CD4-positive, alpha-beta T cell treated with Interleukin-2 at 100 ng/mL for 4 hours (primary cell): ENCODE results near the gene HEPHL1.

ENCODE experiments used
- DNase-seq: peaks from one replicate; pipeline ENCODE4 v3.0.0-alpha.2; 2020; ENCODE audit warnings: low spot score

The HEPHL1 gene

DNA sequence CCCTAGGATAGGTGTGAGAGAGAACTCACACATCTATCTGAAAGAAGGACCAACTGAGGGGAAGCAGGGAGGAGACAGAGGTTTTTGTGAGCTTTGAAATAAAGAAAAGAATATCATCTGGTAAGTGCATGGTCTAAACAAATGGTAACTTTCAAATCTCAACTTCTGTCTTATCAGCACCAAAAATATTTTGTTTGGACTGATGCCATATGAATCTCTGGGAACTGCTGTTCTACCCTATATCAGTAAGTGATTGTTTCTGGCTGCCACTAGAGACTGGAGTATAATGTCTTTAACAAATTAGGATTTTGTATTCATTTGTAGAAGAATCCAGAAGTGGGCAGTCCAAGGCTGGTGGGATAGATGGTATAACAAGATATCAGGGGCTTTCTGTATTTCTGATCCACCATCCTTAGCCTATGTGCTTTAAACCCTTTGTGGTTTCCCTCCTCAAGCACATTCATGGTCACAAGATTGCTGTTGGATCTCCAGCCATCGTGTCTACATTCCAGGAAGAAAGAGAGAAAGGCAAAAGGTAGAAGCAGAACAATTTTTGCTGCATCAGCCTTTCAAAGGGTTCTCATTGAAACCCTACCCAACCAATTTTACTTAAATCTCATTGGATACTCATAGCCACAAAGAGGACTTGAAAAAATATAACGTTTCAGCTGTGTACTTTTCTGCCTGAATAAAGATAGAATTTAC is 4.7 kb downstream of the HEPHL1 start:
- DNase-seq = no peak

DNA sequence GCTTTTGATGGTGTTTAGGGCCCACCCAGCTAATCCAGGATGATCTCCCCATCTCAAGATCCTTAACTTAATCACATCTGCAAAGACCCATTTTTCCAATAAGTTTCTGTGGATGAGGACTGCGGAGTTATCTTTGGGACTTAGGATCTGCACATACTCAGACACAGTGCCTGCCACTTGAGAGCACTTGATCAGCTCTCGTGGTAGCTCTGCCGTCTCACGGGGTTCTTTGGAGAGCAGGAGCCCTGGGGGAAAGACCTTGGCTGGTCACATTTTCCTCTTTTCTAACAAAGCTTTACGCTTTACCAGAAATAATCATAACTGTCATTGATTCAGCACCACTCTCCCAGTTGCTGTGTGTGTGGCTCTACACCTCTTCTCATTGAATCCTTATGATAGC is 6.1 kb downstream of the HEPHL1 start:
- DNase-seq = no peak

DNA sequence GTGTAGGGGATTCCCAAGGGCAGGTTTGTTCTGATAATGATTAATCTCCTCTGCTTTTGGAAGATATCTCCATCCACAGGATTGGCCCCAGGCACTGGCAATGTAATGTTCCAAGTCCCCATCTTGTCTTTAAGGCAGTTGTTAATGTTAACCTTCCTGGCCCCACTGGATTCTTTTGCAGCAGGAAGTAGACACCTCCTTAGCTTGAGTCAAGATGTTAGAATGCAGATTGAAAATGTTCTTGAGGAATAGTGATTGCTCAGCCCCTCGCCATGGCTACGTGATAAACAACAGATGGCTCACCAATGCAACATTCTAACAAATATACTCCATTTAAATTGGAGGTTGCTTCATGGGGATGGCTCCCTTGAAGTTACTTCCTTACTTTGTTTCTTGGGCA is 7.3 kb downstream of the HEPHL1 start:
- no peak for DNase-seq

DNA sequence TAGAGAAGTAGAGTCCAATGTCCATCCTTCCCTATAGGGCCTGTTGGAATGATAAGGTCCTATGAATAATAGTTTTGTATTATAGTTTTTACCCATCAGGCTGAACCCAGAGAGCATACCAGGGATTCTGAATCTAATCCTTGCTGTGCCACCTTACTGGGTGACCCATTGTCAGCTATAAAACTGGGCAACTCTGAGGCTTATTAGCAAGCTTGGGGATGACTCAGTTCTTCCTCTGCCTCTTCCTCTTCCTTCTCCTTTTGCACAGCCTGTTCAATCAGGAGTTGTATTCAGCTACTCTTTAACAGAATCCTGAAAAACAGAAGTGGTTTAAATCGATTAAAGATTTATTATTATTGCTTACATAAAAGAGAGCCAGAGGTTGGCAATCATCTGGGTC is 8.9 kb downstream of the HEPHL1 start:
- DNase-seq = no peak

DNA sequence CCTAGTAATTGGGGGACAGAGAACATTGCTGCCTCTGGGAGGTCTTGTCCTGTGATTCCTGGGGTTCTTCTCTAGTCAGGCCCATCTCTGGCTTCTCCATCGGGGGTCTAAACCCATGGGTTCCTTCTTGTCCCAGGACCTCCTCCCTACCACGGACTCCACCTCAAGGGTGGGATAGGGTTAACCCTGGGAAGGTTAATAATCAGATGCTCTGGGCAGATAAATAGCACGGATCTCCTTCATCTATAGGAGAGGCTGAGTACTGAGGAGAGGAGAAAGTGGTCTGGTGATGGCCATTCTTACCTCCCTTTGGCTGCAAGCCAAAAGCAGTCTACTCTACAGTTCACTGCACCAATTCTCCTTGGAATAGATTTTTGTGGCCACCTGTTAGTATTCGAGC is 10.5 kb downstream of the HEPHL1 start:
- DNase-seq = no peak

DNA sequence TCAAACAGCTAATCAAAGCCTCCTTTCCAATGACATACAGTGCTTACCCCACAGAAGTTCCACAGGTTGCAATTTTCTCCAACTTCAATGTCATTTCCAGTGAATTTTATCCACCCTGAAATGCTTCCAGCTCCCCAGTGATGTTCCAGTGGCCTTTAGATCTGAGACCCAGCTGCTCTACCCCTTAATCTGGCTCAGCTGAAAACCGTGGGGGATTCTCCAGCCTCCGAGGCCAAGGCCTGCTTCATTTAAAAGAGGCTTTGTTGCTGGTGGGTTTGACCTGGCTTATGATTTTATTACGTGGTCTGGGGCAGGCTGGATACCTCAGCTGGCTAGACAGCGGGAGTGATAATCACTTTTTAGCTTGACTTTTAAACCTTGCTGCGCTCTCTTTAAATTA is 10.9 kb downstream of the HEPHL1 start:
- no peak for DNase-seq

DNA sequence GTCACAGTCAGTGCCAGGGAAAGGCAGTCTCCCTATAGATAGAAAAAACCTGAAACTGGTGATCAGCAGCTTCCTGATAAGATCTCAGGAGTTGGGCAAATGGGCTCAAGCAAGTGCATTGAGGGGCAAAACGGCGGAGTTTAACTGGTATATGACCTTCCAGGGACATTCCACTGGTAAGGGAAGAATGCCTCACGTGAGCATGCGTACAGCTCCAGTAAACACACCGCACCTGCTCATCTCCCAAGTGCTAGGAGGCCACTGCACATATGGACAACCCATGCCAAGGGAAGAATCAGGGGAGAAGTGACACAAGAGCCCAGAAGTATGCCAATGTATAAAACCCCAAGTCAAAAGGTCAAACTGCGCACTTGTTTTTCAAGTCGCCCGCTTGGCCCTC is 11.6 kb downstream of the HEPHL1 start:
- no peak for DNase-seq

DNA sequence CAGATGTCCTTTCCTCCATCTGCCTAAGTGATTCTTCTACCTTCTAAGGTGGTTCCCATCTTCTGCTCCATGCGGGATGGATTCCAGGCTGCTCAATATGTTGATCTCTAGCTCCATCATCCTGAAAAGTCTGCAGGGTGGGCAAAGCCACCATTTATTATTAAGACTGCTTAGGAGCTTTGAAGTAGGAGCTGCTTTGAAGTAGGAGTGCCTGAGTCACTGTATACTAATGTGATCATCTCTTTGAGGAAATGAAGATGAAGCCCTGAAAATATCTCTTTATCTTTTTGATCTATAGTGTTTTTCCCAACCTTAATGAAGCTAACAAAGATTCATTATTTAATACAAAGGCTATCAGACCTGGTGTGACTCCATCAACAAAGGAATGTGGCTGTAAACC is 13.1 kb downstream of the HEPHL1 start:
- DNase-seq = no peak

DNA sequence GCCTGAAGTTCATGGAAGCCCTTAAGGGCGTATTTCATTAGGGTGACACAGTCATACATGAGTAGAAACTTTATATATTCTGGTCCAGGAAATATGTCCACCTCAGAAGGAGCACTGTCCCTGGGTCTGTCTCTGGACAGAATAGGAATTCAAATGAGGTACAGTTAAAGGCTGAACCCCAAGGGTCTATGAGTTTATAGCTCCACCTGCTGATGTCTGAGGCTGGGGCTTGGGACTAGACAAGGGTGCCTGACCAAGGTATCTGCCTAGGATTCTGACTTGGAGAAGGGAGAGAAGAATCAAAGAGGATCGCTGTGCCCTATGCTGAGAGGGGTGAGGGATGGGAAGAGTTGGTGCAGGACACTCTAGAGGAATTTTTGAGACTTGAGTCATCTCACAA is 14.9 kb downstream of the HEPHL1 start:
- no peak for DNase-seq

DNA sequence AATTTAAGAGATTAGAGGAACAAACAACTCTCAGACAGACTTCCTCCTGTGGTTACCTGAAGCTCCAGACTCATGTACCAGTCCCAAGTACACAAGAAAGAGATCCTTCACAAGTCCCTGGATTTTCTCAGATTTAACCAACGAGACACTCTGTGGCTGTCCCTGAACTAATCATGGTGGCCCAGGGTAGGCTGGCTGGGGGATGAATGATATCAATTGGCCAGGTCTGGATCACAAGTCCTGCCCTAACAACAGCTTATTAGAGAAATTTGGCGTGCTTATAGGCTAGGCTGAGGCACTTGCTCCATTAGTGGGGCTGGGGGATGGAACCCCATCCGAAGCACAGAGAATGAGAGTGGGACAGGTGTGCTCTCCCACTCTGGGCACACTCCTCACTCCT is 22.1 kb downstream of the HEPHL1 start:
- DNase-seq = no peak

DNA sequence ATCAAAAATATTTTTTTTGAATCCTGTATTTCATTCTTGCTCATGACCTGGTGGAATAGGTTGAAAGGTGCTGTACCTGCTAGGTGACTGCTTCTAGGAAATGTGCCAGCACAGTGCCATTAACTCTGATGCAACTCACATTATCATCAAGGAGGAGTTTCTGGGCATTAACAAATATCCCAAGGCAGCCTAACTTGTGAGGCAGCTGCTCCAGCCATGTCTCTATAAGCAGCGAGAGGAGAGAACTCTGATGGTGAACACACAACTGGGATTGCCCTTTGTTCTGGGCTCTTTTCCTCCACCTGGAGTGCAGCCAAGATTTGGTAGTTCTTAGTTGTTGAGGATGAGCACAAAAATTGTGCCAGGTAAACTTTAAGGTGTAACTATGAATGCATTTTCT is 25.6 kb downstream of the HEPHL1 start:
- no peak for DNase-seq

DNA sequence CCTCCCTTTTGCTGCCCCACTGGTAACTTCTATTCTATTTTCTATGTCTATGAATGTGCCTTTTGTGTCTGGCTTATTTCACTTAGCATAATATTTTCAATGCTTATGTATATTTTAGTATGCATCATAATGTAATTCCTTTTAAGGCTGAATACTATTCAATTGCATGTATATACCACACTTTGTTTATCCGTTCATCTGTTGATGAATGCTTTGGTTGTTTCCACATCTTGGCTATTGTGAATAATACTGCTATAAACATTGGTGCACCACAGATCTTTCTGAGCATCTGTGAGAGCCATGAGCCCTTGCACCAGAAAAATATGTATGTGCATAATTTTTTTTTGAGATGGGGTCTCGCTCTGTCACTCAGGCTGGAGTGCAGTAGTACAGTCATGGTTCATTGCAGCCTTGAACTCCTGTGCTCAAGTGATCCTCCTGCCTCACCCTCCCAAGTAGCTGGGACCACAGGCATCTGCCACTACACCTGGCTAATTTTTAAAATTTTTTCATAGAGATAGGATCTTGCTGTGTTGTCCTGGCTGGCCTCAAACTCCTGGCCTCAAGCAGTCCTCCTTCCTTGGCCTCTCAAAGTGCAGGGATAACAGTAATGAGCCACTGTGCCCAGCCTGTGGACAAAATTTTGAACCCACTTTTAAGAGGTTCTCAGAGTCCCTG is 27.0 kb downstream of the HEPHL1 start:
- no peak for DNase-seq

DNA sequence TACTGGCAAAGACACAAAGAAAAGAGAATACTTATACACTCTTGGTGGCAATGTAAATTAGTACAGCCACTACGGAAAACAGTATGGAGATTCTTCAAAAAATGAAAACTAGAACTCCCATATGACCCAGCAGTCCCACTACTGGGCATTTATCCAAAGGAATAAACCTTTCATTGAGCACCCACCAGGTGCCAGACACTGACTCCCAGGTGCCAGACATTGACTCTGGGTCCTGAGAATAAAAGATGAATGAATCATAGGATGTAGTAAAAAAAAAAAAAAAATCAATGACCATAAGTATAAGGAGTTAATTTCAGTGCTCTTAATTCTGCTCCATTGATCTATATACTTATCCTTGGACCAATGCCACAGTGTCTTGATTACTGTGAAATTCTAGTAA is 28.2 kb downstream of the HEPHL1 start:
- no peak for DNase-seq

DNA sequence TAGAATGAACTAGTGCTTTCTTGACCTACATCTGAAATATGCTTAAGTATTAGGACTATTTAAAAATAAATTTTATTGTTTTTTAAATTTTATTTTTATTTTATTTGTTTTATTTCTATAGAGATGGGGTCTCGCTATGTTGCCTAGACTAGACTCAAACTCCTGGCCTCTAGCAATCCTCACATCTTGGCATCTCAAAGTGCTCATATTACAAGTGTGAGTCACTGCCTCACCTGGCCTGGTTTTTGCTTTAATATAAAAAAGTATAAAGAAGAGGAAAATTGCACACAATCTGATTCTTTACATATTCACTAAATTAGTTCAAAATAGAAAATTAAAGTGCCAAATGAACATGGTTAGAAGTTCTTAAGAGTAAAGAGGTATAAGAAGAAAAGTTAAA is 37.5 kb downstream of the HEPHL1 start:
- DNase-seq = no peak

DNA sequence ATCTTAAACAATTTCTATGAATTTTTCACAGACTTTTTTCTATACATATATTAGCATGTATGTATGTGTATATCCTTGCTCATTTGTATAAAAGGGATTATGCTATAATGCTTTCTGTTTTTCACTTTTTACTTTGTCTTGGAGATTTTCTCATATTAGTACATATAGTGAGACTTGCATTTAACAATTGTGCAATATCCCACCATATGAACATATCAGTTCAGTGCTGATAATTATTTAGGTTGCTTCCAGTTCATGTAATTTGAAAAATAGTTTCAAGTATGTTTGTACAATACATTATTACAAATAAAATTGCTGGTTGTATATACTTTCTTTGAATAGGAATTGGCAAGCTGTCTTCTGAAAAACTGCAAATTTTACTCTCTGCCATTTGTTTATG is 37.9 kb downstream of the HEPHL1 start:
- DNase-seq = no peak

DNA sequence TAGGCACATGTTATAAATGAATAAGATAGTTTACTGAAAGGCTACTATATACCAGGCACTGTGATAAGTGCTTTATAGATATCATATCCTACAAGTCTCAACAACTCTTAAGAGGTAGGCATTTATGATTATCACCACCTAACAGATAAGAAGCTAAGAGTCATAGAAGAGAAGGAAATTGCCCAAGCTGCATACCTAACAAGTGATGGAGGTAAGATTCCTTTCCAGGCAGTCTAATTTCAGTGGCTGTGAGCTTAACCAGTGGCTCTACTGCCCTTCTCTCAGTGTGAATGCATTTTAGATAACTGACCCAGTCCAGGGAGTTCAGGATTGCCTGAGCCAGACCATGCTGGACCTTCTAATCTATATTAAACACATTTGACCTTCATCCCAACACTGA is 39.2 kb downstream of the HEPHL1 start:
- no peak for DNase-seq

DNA sequence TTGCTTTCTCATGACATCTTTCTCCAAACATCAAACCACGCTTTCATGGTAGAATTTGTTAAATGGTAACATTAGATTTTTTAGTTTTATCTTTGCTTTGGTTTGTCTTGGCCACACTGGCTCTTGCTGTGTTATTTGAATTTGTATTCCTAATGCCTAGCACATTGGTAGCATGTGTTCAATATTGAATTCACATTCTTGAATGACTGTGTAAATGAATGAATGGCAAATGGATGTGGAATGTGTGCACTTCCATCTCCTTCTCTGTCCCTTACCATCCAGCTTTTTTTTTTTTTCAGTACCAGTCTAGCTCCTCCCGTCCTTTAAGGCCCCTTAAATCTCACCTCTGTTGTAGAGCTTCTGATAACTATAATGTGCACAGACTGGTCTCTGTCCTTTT is 41.2 kb downstream of the HEPHL1 start:
- DNase-seq = no peak

DNA sequence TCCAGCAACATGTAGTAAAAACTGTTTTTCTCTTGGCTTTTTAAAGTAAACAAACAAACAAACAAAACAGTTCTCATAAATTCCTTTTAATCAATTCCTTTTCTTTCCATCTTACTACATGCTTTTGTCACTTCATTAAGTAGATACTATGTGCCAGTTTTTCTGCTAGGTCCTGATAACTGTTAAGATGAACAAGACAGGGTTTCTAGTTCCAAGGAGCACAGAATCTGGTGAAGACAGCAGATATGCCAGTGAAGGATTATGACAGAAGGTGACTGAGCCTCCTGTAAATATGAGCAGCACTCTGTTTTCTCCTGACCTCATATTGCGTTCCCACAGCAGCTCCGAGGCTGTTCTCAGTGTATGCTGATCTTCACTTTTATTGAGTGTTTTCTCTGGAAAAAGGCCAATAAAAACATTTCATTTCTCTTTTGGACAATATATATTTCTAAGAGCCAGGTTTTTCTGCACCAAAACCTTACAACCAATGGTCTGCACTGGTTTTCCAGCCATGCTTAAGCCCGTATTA is 45.8 kb downstream of the HEPHL1 start:
- DNase-seq = no peak

DNA sequence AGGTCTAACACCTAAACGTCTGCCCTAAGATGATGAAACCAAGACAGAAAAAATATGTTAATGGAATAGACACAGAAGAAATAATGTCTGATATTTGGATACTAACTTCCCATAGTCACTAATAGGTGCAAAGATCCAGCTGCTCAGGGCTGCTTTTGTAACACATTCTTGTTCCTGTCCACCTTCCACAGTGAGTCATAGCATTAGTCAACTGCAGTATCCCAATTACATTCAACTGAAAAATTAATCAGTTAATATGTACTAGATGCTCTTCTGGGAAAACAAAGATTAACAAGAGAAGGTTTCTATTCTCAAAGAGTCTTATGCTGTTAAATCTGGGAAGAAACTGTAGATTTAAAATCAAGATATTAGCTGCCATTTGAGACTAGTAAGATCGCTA is 47.6 kb downstream of the HEPHL1 start:
- DNase-seq = no peak

DNA sequence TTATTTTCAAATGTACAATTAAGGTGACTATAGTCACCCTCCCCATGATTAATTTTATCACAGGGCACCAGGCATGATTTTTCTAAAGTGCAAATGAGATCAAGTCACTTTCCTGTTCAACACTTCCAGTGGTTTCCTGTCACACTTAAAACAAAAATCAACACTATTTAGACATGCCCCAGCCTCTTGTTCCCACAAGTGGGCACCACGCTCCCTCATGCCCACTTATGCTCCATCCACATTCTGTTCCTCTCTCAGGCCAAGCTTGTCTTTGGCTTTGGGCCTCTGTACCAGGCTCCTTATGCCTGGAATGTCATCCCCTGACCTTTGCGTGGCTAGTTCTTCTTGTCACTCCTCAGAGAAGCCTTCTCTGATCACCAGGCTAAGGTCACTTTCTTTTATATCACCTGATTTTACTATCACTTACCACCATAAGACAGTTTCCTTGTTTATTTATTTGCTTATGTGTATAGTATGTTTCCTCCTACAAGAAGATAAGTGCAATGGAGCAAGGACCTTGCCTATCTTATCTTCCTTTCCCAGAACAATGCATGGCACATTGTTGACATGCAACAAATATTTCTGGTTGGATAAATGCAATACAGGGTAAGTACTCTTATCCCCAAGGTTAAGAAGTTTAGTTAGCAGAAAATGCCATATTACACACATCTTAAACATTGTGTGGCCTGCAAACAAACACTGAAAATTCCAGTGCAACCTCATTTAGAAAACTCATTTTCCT is 56.6 kb downstream of the HEPHL1 start:
- DNase-seq = no peak

DNA sequence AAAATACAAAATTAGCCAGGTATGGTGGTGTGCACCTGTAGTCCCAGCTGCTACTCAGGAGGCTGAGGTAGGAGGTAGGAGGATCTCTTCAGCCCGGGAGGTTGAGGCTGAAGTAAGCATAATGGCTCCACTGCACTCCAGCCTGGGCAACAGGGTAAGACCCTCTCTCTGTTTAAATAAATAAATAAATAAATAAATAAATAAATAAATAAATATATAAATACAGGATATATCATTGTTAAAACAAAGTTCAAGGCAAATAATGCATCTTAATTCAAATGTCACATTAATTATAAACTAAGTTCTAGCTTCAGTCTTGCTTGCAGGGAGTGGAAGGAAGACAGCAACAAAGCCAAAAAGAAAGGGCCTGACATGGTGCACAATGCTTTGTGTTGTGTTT is 63.0 kb downstream of the HEPHL1 start:
- no peak for DNase-seq

DNA sequence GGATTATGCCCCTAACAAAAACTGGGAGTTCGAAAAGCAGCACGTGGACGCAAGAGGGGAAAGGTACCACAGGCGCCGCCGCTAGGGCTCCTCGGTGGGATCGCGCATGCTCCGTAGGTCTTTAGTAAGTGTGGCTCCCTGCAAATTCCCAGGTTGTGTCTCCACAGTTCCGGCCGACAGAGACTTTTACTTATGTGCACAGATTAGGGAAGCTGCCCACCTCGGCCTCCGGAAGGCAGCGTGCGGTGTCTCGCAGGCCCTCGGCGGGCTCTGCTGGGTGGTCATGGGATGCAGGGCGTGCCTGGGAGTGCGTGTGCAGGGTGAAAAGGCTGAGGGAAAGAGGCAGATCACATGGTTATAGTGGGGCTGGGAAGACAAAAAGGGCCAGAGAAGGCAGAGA is 67.8 kb downstream of the HEPHL1 start:
- DNase-seq = no peak

DNA sequence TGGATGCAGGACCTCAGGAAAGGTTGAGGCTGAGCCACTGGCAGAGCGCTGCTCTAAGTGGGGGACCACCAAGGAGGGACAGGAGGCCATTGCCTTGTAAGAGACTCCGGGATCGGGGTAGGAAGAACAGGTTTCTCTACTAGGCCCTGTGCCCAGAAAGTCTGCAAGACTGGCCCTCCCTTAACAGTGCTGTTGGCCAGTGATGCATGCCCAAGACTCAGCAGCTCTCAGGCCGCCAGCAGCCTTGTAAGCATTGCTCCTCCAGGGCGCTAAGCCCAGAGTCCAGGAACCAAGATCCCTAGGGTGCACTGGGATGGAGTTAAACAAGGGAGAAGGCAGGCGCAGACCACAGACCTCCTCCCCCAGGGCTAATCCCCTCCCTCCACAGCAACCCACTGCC is 68.2 kb downstream of the HEPHL1 start:
- DNase-seq = no peak
